Gastrocnemius medialis (tissue), 4 donors: ENCODE results near the gene RASAL2. TPM values are rescaled to one million over a fixed set of nuclear protein-coding genes. Genes with fewer than 3 reads are reported as not detected.
A peak's percentile ranks its signal among the peaks of the same experiment; 100 is the strongest.

Experiments
- ATAC-seq, 2 donors: fragments of 150-250 bp; one replicate each; pipeline ENCODE4 v1.9.1; 2016
- DNase-seq, 2 donors: peaks; one replicate each; pipeline ENCODE4 v3.0.0-alpha.2; 2019
- H3K27ac ChIP-seq, 4 donors: fragments of 200-600 bp; sonication (generic); 1 replicate in 1 of 4; 2 replicates in 3 of 4; pipeline ENCODE4 v1.5.1; 2016 to 2018; ENCODE audit warnings: mild to moderate bottlenecking in 2 of 4, moderate library complexity in 1 of 4
- H3K27me3 ChIP-seq, 3 donors: fragments of 200-600 bp; sonication (generic) in 2 of 3; 1 replicate in 1 of 3; 2 replicates in 2 of 3; pipeline versions ENCODE4 v1.5.1 to v1.6.0; 2016 to 2019; ENCODE audit warnings: mild to moderate bottlenecking in 1 of 3, moderate library complexity in 1 of 3
- H3K36me3 ChIP-seq, 2 donors: fragments of 200-600 bp; sonication (generic) in 1 of 2; one replicate each; pipeline ENCODE4 v1.5.1; 2017 to 2018
- H3K4me1 ChIP-seq, 2 donors: fragments of 200-600 bp; sonication (generic) in 1 of 2; one replicate each; pipeline ENCODE4 v1.5.1; 2016 to 2017; ENCODE audit warnings: mild to moderate bottlenecking in 2 of 2
- H3K4me3 ChIP-seq, 4 donors: fragments of 200-600 bp; sonication (generic) in 3 of 4; 1 replicate in 1 of 4; 2 replicates in 3 of 4; pipeline ENCODE4 v1.5.1; 2016 to 2019; ENCODE audit warnings: mild to moderate bottlenecking in 2 of 4
- H3K9me3 ChIP-seq, 3 donors: fragments of 200-600 bp; sonication (generic) in 2 of 3; 1 replicate in 1 of 3; 2 replicates in 2 of 3; pipeline ENCODE4 v1.5.1; 2016 to 2019
- CTCF ChIP-seq, 5 experiments: fragments of 450-650 bp in 3 of 5; fragments of 200-600 bp in 2 of 5; sonication (generic) in 2 of 5; IDR thresholded peaks in 4 of 5; conservative IDR thresholded peaks in 1 of 5; 1 replicate in 4 of 5; 2 replicates in 1 of 5; pipeline ENCODE4 v1.5.1; 2016 to 2019; ENCODE audit warnings: antibody characterized with exemption in 5 of 5, mild to moderate bottlenecking in 3 of 5, moderate library complexity in 3 of 5
- POLR2A ChIP-seq, 2 donors: fragments of 450-650 bp; IDR thresholded peaks; one replicate each; pipeline ENCODE4 v1.6.1; 2017; ENCODE audit warnings: antibody characterized with exemption in 2 of 2, mild to moderate bottlenecking in 2 of 2, moderate library complexity in 2 of 2
- in situ Hi-C, 4 donors: fragments of 200-750 bp; cut with MboI; loops; one replicate each; pipeline versions ENCODE4 v1.15.0 to v1.8.0; 2017; ENCODE audit warnings: low sequenced_read_pairs in 4 of 4
- intact Hi-C: fragments of 100-400 bp; cut with DNase I; formaldehyde crosslinking; loops from one replicate; pipeline ENCODE4 v1.15.1; 2023; ENCODE audit warnings: low total_unique reads
- total RNA-seq, 4 donors: library from RNA; depleted of rRNA; stranded (reverse); fragments of >200 nt; gene quantifications; one replicate each; pipeline versions ENCODE4 v1.1.0 to v1.2.3, GENCODE V29; 2016

RASAL2 gene
- total RNA-seq, 4 donors from 2014 or later, result 7.6 to 13.4 (median 8.8) TPM

GRCh38 chr1:178323067-178323466 is 229.2 kb downstream of the RASAL2 start:
- in situ Hi-C loops, result loop anchor here in 2 of 4 donors (25.0 kb wide), 1 partner anchor 189 kb away; the partner anchor contains the start of gene TEX35 (in 2 of the 2)
- H3K27me3 ChIP-seq, result no peaks in the 10 kb centered on the region
- no peaks in the 10 kb centered on the region for H3K36me3 ChIP-seq
- no peaks in the 10 kb centered on the region for H3K9me3 ChIP-seq
- H3K4me1 ChIP-seq, result peaks cover 11 to 19% of the 10 kb centered on the region in 2 donors
- TF ChIP-seq CTCF (IDR thresholded peaks at IDR 0.05 in 4 of 5, conservative IDR thresholded peaks at IDR 0.05 in 1 of 5), result no peak
- no peak for TF ChIP-seq POLR2A (IDR thresholded peaks at IDR 0.05)
- intact Hi-C loops, result no loop called here
- H3K27ac ChIP-seq, result no peak overlapping the region
- no peak for ATAC-seq
- no peak overlapping the region for H3K4me3 ChIP-seq
- no peak for DNase-seq

- in situ Hi-C loops (loop anchor here in 2 of 4 donors (25.0 kb wide), 1 partner anchor 188 kb away; the partner anchor contains the start of gene TEX35 (in 2 of the 2)), intact Hi-C loops (no loop called here)
Observed at GRCh38 chr1:178324003-178324402, 230.1 kb downstream of the RASAL2 start.

GRCh38 chr1:178328728-178329127 is 234.8 kb downstream of the RASAL2 start:
- intact Hi-C loops, result loop anchor here (2.0 kb wide), 1 partner anchor 16 kb away; no protein-coding TSS in a partner anchor
- peak overlapping the region; percentile 58 to 70 (median 66) for H3K27ac ChIP-seq
- H3K27me3 ChIP-seq, result no peaks in the 10 kb centered on the region
- H3K36me3 ChIP-seq, result no peaks in the 10 kb centered on the region
- no peaks in the 10 kb centered on the region for H3K9me3 ChIP-seq
- in situ Hi-C loops, result loop anchor here in 1 of 4 donors (25.0 kb wide), 1 partner anchor 684 kb away; no protein-coding TSS in a partner anchor
- peaks cover 29 to 46% of the 10 kb centered on the region in 2 donors for H3K4me1 ChIP-seq
- TF ChIP-seq POLR2A (IDR thresholded peaks at IDR 0.05) (no peak), CTCF (IDR thresholded peaks at IDR 0.05 in 4 of 5, conservative IDR thresholded peaks at IDR 0.05 in 1 of 5) (no peak)
- no peak overlapping the region for H3K4me3 ChIP-seq
- peak; percentile 90 to 96 for ATAC-seq
- peak in 1 of 2 donors; percentile 32 for DNase-seq

More at GRCh38 chr1:178324003-178324402, 230.1 kb downstream of the RASAL2 start:
- ATAC-seq, result no peak
- Histone ChIP-seq H3K9me3 (no peaks in the 10 kb centered on the region), H3K27me3 (no peaks in the 10 kb centered on the region), H3K36me3 (no peaks in the 10 kb centered on the region), H3K27ac (no peak overlapping the region), H3K4me1 (peaks cover 14 to 27% of the 10 kb centered on the region in 2 donors), H3K4me3 (no peak overlapping the region)
- DNase-seq, result no peak
- no peak for TF ChIP-seq CTCF (IDR thresholded peaks at IDR 0.05 in 4 of 5, conservative IDR thresholded peaks at IDR 0.05 in 1 of 5)
- TF ChIP-seq POLR2A (IDR thresholded peaks at IDR 0.05), result no peak

- TF ChIP-seq CTCF (IDR thresholded peaks at IDR 0.05 in 4 of 5, conservative IDR thresholded peaks at IDR 0.05 in 1 of 5) (no peak), POLR2A (IDR thresholded peaks at IDR 0.05) (no peak)
- Histone ChIP-seq H3K4me1 (peaks cover 29 to 39% of the 10 kb centered on the region in 2 donors), H3K36me3 (no peaks in the 10 kb centered on the region), H3K9me3 (no peaks in the 10 kb centered on the region), H3K4me3 (no peak overlapping the region), H3K27me3 (no peaks in the 10 kb centered on the region), H3K27ac (peak overlapping the region; percentile 27 to 70 (median 64))
- intact Hi-C loops, result no loop called here
- in situ Hi-C loops, result loop anchor here in 1 of 4 donors (25.0 kb wide), 1 partner anchor 682 kb away; no protein-coding TSS in a partner anchor
- no peak for DNase-seq
- ATAC-seq, result peak; percentile 66 to 70
Observed at GRCh38 chr1:178330153-178330552, 236.2 kb downstream of the RASAL2 start.
